Bronchial epithelial cell (primary cell): Measurements from ENCODE around the gene PLCD4. TPM values are rescaled to one million over a fixed set of nuclear protein-coding genes. Genes with fewer than 3 reads are reported as not detected.
A peak's percentile ranks its signal among the peaks of the same experiment; 100 is the strongest.

Experiments
- DNase-seq: peaks from one replicate; pipeline ENCODE4 v3.0.0-alpha.2; 2010; ENCODE audit warnings: low read depth
- FAIRE-seq: peaks from 2 replicates; lab custom pipeline; 2011; peaks lifted over from hg19 to GRCh38; lab: Jason Lieb, UNC
- H3K27me3 ChIP-seq: 2 replicates; pipeline ENCODE4 v1.5.1; 2011; ENCODE audit warnings: low read length; ENCODE audit not compliant: control insufficient read depth, insufficient read depth
- H3K36me3 ChIP-seq: 2 replicates; pipeline ENCODE4 v1.5.1; 2011; ENCODE audit warnings: low read length; ENCODE audit not compliant: control insufficient read depth, insufficient read depth
- H3K4me3 ChIP-seq: 2 replicates; pipeline ENCODE4 v1.5.1; 2011; ENCODE audit warnings: mild to moderate bottlenecking, low read depth, low read length, control low read depth
- CTCF ChIP-seq: IDR thresholded peaks from 2 replicates; pipeline ENCODE4 v1.5.1; 2011; ENCODE audit warnings: mild to moderate bottlenecking, moderate library complexity, low read length, control low read depth, inconsistent platforms; ENCODE audit not compliant: insufficient read depth, severe bottlenecking
- total RNA-seq: library from RNA; depleted of rRNA; stranded (reverse); fragments of >200 nt; gene quantifications from 2 replicates; pipeline ENCODE4 v1.2.1, GENCODE V29; 2014

PLCD4 gene
- total RNA-seq, 1 donor from 2014 or later: 0.53 TPM

- DNase-seq (peak; percentile 61), FAIRE-seq (no peak)
- H3K27me3 ChIP-seq: no peaks in the 10 kb centered on the region
- no peaks in the 10 kb centered on the region for H3K36me3 ChIP-seq
- no peak for TF ChIP-seq CTCF
- peak within 1 kb of the TSS; percentile 72 for H3K4me3 ChIP-seq
Observed at GRCh38 chr2:218671654-218672566, 64.2 kb downstream of the PLCD4 start, which contains the start of the genes RNF25 and STK36. RNF25 (minus strand) TSS chr2:218672002; CDS start chr2:218671970, 32 bp downstream. STK36 (plus strand) TSS chr2:218672086; CDS start chr2:218672830, 744 bp downstream.

GRCh38 chr2:218679119-218679518 is 71.4 kb downstream of the PLCD4 start:
- Histone ChIP-seq H3K27me3 (no peaks in the 10 kb centered on the region), H3K36me3 (no peaks in the 10 kb centered on the region), H3K4me3 (no peak overlapping the region)
- FAIRE-seq (peak; percentile 72), DNase-seq (peak; percentile 11)
- no peak for TF ChIP-seq CTCF

- no peaks in the 10 kb centered on the region for H3K36me3 ChIP-seq
- no peaks in the 10 kb centered on the region for H3K27me3 ChIP-seq
- no peak overlapping the region for H3K4me3 ChIP-seq
- FAIRE-seq (no peak), DNase-seq (no peak)
- no peak for TF ChIP-seq CTCF
Observed at GRCh38 chr2:218680061-218680460, 72.4 kb downstream of the PLCD4 start.

Other genes with a start within 250 kb of the PLCD4 start
- gene SLC11A1, start 225.6 kb upstream of the PLCD4 start, total RNA-seq: 0.26 and 0.51 TPM in 2 replicates
- gene CTDSP1, start 208.0 kb upstream of the PLCD4 start, total RNA-seq: 26.5 and 32.1 TPM in 2 replicates
- gene VIL1, start 188.8 kb upstream of the PLCD4 start, total RNA-seq: not detected in 2 replicates
- gene USP37, start 39.5 kb upstream of the PLCD4 start, total RNA-seq: 9.2 and 10.4 TPM in 2 replicates
- gene CNOT9, start 39.1 kb upstream of the PLCD4 start, total RNA-seq: 37.6 and 53.7 TPM in 2 replicates
- gene ZNF142, start 51.7 kb downstream of the PLCD4 start, total RNA-seq: 4.2 and 4.7 TPM in 2 replicates
- 47.6 and 61.3 TPM in 2 replicates for gene BCS1L, start 51.8 kb downstream of the PLCD4 start, total RNA-seq
- 32.1 and 51.2 TPM in 2 replicates for gene RNF25, start 64.1 kb downstream of the PLCD4 start, total RNA-seq
- gene STK36, start 64.2 kb downstream of the PLCD4 start, total RNA-seq: 5.8 and 8.6 TPM in 2 replicates
- 5.5 and 6.8 TPM in 2 replicates for gene TTLL4, start 102.9 kb downstream of the PLCD4 start, total RNA-seq
- 0.13 and 0.26 TPM in 2 replicates for gene CYP27A1, start 174.2 kb downstream of the PLCD4 start, total RNA-seq
- gene PRKAG3, start 223.9 kb downstream of the PLCD4 start, total RNA-seq: not detected in 2 replicates